Neural progenitor cell (in vitro differentiated cells): ENCODE data around the gene GCKR. TPM values are rescaled to one million over a fixed set of nuclear protein-coding genes. Genes with fewer than 3 reads are reported as not detected.

ENCODE experiments used
- DNase-seq: peaks from one replicate; pipeline ENCODE4 v3.0.0-alpha.2; 2016; ENCODE audit warnings: low spot score
- H2AFZ ChIP-seq: fragments of 200-600 bp; sonication (generic); replicated peaks from 2 replicates; pipeline ENCODE4 v1.6.1; 2016; ENCODE audit warnings: antibody characterized with exemption
- H3F3A ChIP-seq: fragments of 200-600 bp; sonication (generic); 2 replicates; pipeline ENCODE4 v1.6.1; 2016; ENCODE audit warnings: antibody characterized with exemption, low read depth
- H3K27ac ChIP-seq: fragments of 200-600 bp; sonication (generic); 2 replicates; pipeline ENCODE4 v1.5.1; 2016; ENCODE audit warnings: mild to moderate bottlenecking
- H3K27me3 ChIP-seq: fragments of 200-600 bp; sonication (generic); 2 replicates; pipeline ENCODE4 v1.6.1; 2016; ENCODE audit warnings: mild to moderate bottlenecking, moderate library complexity
- H3K36me3 ChIP-seq: fragments of 200-600 bp; sonication (generic); 2 replicates; pipeline ENCODE4 v1.5.1; 2016
- H3K4me1 ChIP-seq: fragments of 200-600 bp; sonication (generic); 2 replicates; pipeline ENCODE4 v1.6.1; 2016; ENCODE audit warnings: mixed run types
- H3K4me2 ChIP-seq: fragments of 200-600 bp; sonication (generic); 2 replicates; pipeline ENCODE4 v1.6.1; 2016
- H3K4me3 ChIP-seq: fragments of 200-600 bp; sonication (generic); 2 replicates; pipeline ENCODE4 v1.5.1; 2016
- H3K79me2 ChIP-seq: fragments of 200-600 bp; sonication (generic); 2 replicates; pipeline ENCODE4 v1.6.1; 2016; ENCODE audit warnings: low read depth
- H3K9ac ChIP-seq: fragments of 200-600 bp; sonication (generic); 2 replicates; pipeline ENCODE4 v1.6.1; 2016
- H3K9me3 ChIP-seq: fragments of 200-600 bp; sonication (generic); 2 replicates; pipeline ENCODE4 v1.5.1; 2016; ENCODE audit warnings: low read depth
- H4K20me1 ChIP-seq: fragments of 200-600 bp; sonication (generic); 2 replicates; pipeline ENCODE4 v1.6.1; 2016; ENCODE audit warnings: low read depth
- H3K27ac Mint-ChIP-seq: 3 replicates; pipeline ENCODE4 v1.8.0; 2021; ENCODE audit warnings: mixed read lengths
- H3K27me3 Mint-ChIP-seq: 2 replicates; pipeline ENCODE4 v1.8.0; 2022; ENCODE audit warnings: low read depth, mild to moderate bottlenecking, inconsistent platforms, moderate library complexity, mixed read lengths; ENCODE audit not compliant: insufficient read depth
- H3K36me3 Mint-ChIP-seq: 3 replicates; pipeline ENCODE4 v1.8.0; 2021; ENCODE audit warnings: mixed read lengths
- H3K4me1 Mint-ChIP-seq: 3 replicates; pipeline ENCODE4 v1.8.0; 2021; ENCODE audit warnings: mixed read lengths
- H3K4me3 Mint-ChIP-seq: 3 replicates; pipeline ENCODE4 v1.8.0; 2021; ENCODE audit warnings: mild to moderate bottlenecking, moderate library complexity, mixed read lengths
- H3K9me3 Mint-ChIP-seq: 3 replicates; pipeline ENCODE4 v1.8.0; 2020; ENCODE audit warnings: mixed read lengths
- CTCF ChIP-seq: fragments of 200-600 bp; sonication (generic); IDR thresholded peaks from 2 replicates; pipeline ENCODE4 v1.5.1; 2017; ENCODE audit warnings: antibody characterized with exemption, mild to moderate bottlenecking
- EZH2 ChIP-seq: fragments of 200-600 bp; sonication (generic); IDR thresholded peaks from 2 replicates; pipeline ENCODE4 v1.6.1; 2017; ENCODE audit warnings: antibody characterized with exemption, mild to moderate bottlenecking, moderate library complexity
- EZH2phosphoT487 ChIP-seq: fragments of 200-600 bp; sonication (generic); IDR thresholded peaks from 2 replicates; pipeline ENCODE4 v1.6.1; 2017; ENCODE audit warnings: antibody characterized with exemption
- total RNA-seq: library from RNA; depleted of rRNA; stranded (reverse); fragments of >200 nt; gene quantifications from 2 replicates; pipeline ENCODE4 v1.2.3, GENCODE V29; 2015; ENCODE audit warnings: low replicate concordance

The GCKR gene
- total RNA-seq: 2.2 TPM in 1 of 2 replicates, not detected in the other

- H3K4me1 ChIP-seq: no peaks in the 10 kb centered on the region
- H3K4me3 ChIP-seq: peak within 1 kb of the TSS; percentile 95
- H3F3A ChIP-seq: peaks cover 11% of the 10 kb centered on the region
- peak within 1 kb of the TSS; percentile 100 for H2AFZ ChIP-seq
- H3K27me3 ChIP-seq: peaks cover 54% of the 10 kb centered on the region
- no peaks in the 10 kb centered on the region for H4K20me1 ChIP-seq
- no peak for TF ChIP-seq EZH2phosphoT487
- H3K4me1 Mint-ChIP-seq: peaks cover 9% of the 10 kb centered on the region
- H3K36me3 Mint-ChIP-seq: peaks cover 6% of the 10 kb centered on the region
- H3K27ac Mint-ChIP-seq: no peak within 1 kb of the TSS
- peaks cover 32% of the 10 kb centered on the region for H3K27me3 Mint-ChIP-seq
- peak within 1 kb of the TSS; percentile 95 for H3K4me3 Mint-ChIP-seq
- no peaks in the 10 kb centered on the region for H3K36me3 ChIP-seq
- no peak within 1 kb of the TSS for H3K27ac ChIP-seq
- no peaks in the 10 kb centered on the region for H3K9me3 Mint-ChIP-seq
- no peak within 1 kb of the TSS for H3K9ac ChIP-seq
- DNase-seq: no peak
- H3K4me2 ChIP-seq: peak within 1 kb of the TSS; percentile 96
- no peaks in the 10 kb centered on the region for H3K79me2 ChIP-seq
- H3K9me3 ChIP-seq: no peaks in the 10 kb centered on the region
Measured at GRCh38 chr2:27496357-27497287, at the start of gene GCKR. GCKR (plus strand) TSS chr2:27496839; CDS start chr2:27496905, 66 bp downstream.

GRCh38 chr2:27448381-27448780 lies 48.3 kb upstream of the GCKR start:
- Histone ChIP-seq H3K27me3 (no peaks in the 10 kb centered on the region), H4K20me1 (no peaks in the 10 kb centered on the region), H3K4me2 (no peak overlapping the region), H3K4me1 (no peaks in the 10 kb centered on the region), H3F3A (peaks cover 4% of the 10 kb centered on the region), H2AFZ (no peak overlapping the region), H3K4me3 (no peak overlapping the region), H3K79me2 (no peaks in the 10 kb centered on the region), H3K9ac (no peak overlapping the region), H3K9me3 (no peaks in the 10 kb centered on the region), H3K36me3 (no peaks in the 10 kb centered on the region), H3K27ac (no peak overlapping the region)
- no peak for DNase-seq
- H3K4me1 Mint-ChIP-seq: no peaks in the 10 kb centered on the region
- no peaks in the 10 kb centered on the region for H3K9me3 Mint-ChIP-seq
- H3K4me3 Mint-ChIP-seq: no peak overlapping the region
- TF ChIP-seq EZH2 (no peak), EZH2phosphoT487 (no peak), CTCF (no peak)
- H3K36me3 Mint-ChIP-seq: peaks cover 25% of the 10 kb centered on the region
- H3K27ac Mint-ChIP-seq: no peak overlapping the region
- H3K27me3 Mint-ChIP-seq: peaks cover under 1% of the 10 kb centered on the region

GRCh38 chr2:27451095-27451494 lies 45.5 kb upstream of the GCKR start:
- no peaks in the 10 kb centered on the region for H3K9me3 Mint-ChIP-seq
- H3K4me1 Mint-ChIP-seq: no peaks in the 10 kb centered on the region
- TF ChIP-seq EZH2phosphoT487 (no peak), CTCF (no peak), EZH2 (no peak)
- H3F3A ChIP-seq: no peaks in the 10 kb centered on the region
- H4K20me1 ChIP-seq: no peaks in the 10 kb centered on the region
- no peaks in the 10 kb centered on the region for H3K36me3 ChIP-seq
- no peaks in the 10 kb centered on the region for H3K9me3 ChIP-seq
- H3K4me3 Mint-ChIP-seq: no peak overlapping the region
- H3K27ac ChIP-seq: no peak overlapping the region
- no peak overlapping the region for H2AFZ ChIP-seq
- H3K27me3 ChIP-seq: no peaks in the 10 kb centered on the region
- H3K27ac Mint-ChIP-seq: no peak overlapping the region
- no peak overlapping the region for H3K4me3 ChIP-seq
- peaks cover 2% of the 10 kb centered on the region for H3K27me3 Mint-ChIP-seq
- no peaks in the 10 kb centered on the region for H3K79me2 ChIP-seq
- no peak overlapping the region for H3K9ac ChIP-seq
- H3K36me3 Mint-ChIP-seq: peaks cover 27% of the 10 kb centered on the region
- DNase-seq: no peak
- H3K4me1 ChIP-seq: no peaks in the 10 kb centered on the region
- no peak overlapping the region for H3K4me2 ChIP-seq

GRCh38 chr2:27453968-27454367 lies 42.7 kb upstream of the GCKR start:
- Histone ChIP-seq H3K36me3 (no peaks in the 10 kb centered on the region), H3K4me3 (no peak overlapping the region), H3K27me3 (no peaks in the 10 kb centered on the region), H3K4me2 (no peak overlapping the region), H3K79me2 (no peaks in the 10 kb centered on the region), H3K9me3 (no peaks in the 10 kb centered on the region), H3K9ac (no peak overlapping the region), H2AFZ (no peak overlapping the region), H3K4me1 (no peaks in the 10 kb centered on the region), H4K20me1 (no peaks in the 10 kb centered on the region), H3F3A (no peaks in the 10 kb centered on the region), H3K27ac (no peak overlapping the region)
- no peak overlapping the region for H3K4me3 Mint-ChIP-seq
- TF ChIP-seq EZH2phosphoT487 (no peak), EZH2 (no peak), CTCF (no peak)
- H3K36me3 Mint-ChIP-seq: peaks cover 15% of the 10 kb centered on the region
- H3K27me3 Mint-ChIP-seq: peaks cover 4% of the 10 kb centered on the region
- DNase-seq: no peak
- no peaks in the 10 kb centered on the region for H3K9me3 Mint-ChIP-seq
- peak overlapping the region; percentile 38 for H3K27ac Mint-ChIP-seq
- H3K4me1 Mint-ChIP-seq: no peaks in the 10 kb centered on the region
